Gastrocnemius medialis (tissue), 4 donors: ENCODE measurements around the gene KCNC1. TPM values are rescaled to one million over a fixed set of nuclear protein-coding genes. Genes with fewer than 3 reads are reported as not detected.

ENCODE experiments used
- ATAC-seq, 2 donors: fragments of 150-250 bp; one replicate each; pipeline ENCODE4 v1.9.1; 2016
- DNase-seq, 2 donors: peaks; one replicate each; pipeline ENCODE4 v3.0.0-alpha.2; 2019
- H3K27ac ChIP-seq, 4 donors: fragments of 200-600 bp; sonication (generic); 1 replicate in 1 of 4; 2 replicates in 3 of 4; pipeline ENCODE4 v1.5.1; 2016 to 2018; ENCODE audit warnings: mild to moderate bottlenecking in 2 of 4, moderate library complexity in 1 of 4
- H3K27me3 ChIP-seq, 3 donors: fragments of 200-600 bp; sonication (generic) in 2 of 3; 1 replicate in 1 of 3; 2 replicates in 2 of 3; pipeline versions ENCODE4 v1.5.1 to v1.6.0; 2016 to 2019; ENCODE audit warnings: mild to moderate bottlenecking in 1 of 3, moderate library complexity in 1 of 3
- H3K36me3 ChIP-seq, 2 donors: fragments of 200-600 bp; sonication (generic) in 1 of 2; one replicate each; pipeline ENCODE4 v1.5.1; 2017 to 2018
- H3K4me1 ChIP-seq, 2 donors: fragments of 200-600 bp; sonication (generic) in 1 of 2; one replicate each; pipeline ENCODE4 v1.5.1; 2016 to 2017; ENCODE audit warnings: mild to moderate bottlenecking in 2 of 2
- H3K4me3 ChIP-seq, 4 donors: fragments of 200-600 bp; sonication (generic) in 3 of 4; 1 replicate in 1 of 4; 2 replicates in 3 of 4; pipeline ENCODE4 v1.5.1; 2016 to 2019; ENCODE audit warnings: mild to moderate bottlenecking in 2 of 4
- H3K9me3 ChIP-seq, 3 donors: fragments of 200-600 bp; sonication (generic) in 2 of 3; 1 replicate in 1 of 3; 2 replicates in 2 of 3; pipeline ENCODE4 v1.5.1; 2016 to 2019
- POLR2A ChIP-seq, 2 donors: fragments of 450-650 bp; IDR thresholded peaks; one replicate each; pipeline ENCODE4 v1.6.1; 2017; ENCODE audit warnings: antibody characterized with exemption in 2 of 2, mild to moderate bottlenecking in 2 of 2, moderate library complexity in 2 of 2
- in situ Hi-C, 4 donors: fragments of 200-750 bp; cut with MboI; loops; one replicate each; pipeline versions ENCODE4 v1.15.0 to v1.8.0; 2017; ENCODE audit warnings: low sequenced_read_pairs in 4 of 4
- intact Hi-C: fragments of 100-400 bp; cut with DNase I; formaldehyde crosslinking; loops from one replicate; pipeline ENCODE4 v1.15.1; 2023; ENCODE audit warnings: low total_unique reads
- total RNA-seq, 4 donors: library from RNA; depleted of rRNA; stranded (reverse); fragments of >200 nt; gene quantifications; one replicate each; pipeline versions ENCODE4 v1.1.0 to v1.2.3, GENCODE V29; 2016
- TF ChIP-seq, protein P1 (sequence below), 5 experiments: fragments of 450-650 bp in 3 of 5; fragments of 200-600 bp in 2 of 5; sonication (generic) in 2 of 5; IDR thresholded peaks in 4 of 5; conservative IDR thresholded peaks in 1 of 5; 1 replicate in 4 of 5; 2 replicates in 1 of 5; pipeline ENCODE4 v1.5.1; 2016 to 2019; ENCODE audit warnings: antibody characterized with exemption in 5 of 5, mild to moderate bottlenecking in 3 of 5, moderate library complexity in 3 of 5

Gene KCNC1
- total RNA-seq, 4 donors from 2014 or later, result 0.03 to 0.53 (median 0.15) TPM

DNA sequence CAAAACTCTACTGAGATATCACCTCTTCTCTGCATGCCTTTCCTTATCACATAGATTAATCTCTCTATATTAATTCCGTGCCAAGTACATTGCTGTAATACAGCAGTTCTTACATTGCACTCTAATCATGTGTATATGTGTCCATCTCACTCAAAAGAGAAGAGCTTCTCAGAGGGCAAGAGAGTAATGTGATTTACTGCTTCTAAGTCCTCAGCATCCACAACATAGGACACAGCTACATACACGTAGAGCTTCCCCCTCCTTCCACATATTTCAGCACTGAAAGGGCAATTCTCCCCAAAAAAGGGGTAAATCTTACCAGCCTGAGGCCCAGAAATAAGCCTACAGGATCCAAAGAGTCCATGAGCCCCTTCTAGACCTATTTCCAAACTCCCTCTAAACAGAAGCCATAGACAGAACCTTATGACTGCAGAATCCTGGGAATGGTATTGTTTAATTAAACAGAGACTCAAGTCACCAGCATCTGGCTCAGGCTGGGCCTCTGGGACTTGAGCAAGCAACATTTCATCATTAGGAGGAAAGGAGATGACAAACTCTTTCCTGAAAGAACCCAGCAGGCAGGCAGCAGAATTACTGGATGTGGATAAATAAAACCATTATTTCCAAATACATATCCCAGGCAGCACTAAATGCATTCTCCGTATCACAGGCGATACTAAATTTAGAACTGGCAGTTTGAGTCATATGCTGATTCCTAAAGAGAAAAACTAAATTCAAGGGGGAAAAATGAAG lies 87.2 kb downstream of the KCNC1 start:
- DNase-seq (peak in 1 of 2 donors; percentile 35), ATAC-seq (peak; percentile 85 to 88)
- H3K9me3 ChIP-seq, result no peaks in the 10 kb centered on the region
- no peak overlapping the region for H3K4me3 ChIP-seq
- TF ChIP-seq, protein P1, sequence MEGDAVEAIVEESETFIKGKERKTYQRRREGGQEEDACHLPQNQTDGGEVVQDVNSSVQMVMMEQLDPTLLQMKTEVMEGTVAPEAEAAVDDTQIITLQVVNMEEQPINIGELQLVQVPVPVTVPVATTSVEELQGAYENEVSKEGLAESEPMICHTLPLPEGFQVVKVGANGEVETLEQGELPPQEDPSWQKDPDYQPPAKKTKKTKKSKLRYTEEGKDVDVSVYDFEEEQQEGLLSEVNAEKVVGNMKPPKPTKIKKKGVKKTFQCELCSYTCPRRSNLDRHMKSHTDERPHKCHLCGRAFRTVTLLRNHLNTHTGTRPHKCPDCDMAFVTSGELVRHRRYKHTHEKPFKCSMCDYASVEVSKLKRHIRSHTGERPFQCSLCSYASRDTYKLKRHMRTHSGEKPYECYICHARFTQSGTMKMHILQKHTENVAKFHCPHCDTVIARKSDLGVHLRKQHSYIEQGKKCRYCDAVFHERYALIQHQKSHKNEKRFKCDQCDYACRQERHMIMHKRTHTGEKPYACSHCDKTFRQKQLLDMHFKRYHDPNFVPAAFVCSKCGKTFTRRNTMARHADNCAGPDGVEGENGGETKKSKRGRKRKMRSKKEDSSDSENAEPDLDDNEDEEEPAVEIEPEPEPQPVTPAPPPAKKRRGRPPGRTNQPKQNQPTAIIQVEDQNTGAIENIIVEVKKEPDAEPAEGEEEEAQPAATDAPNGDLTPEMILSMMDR (IDR thresholded peaks at IDR 0.05 in 4 of 5, conservative IDR thresholded peaks at IDR 0.05 in 1 of 5), result peak in 1 of 5 experiments; percentile 10
- no peak for TF ChIP-seq POLR2A (IDR thresholded peaks at IDR 0.05)
- in situ Hi-C loops, result no loop called here
- intact Hi-C loops, result no loop called here
- no peaks in the 10 kb centered on the region for H3K36me3 ChIP-seq
- peak overlapping the region; percentile 5 to 73 (median 44) for H3K27ac ChIP-seq
- H3K27me3 ChIP-seq, result no peaks in the 10 kb centered on the region
- peaks cover 17 to 18% of the 10 kb centered on the region in 2 donors for H3K4me1 ChIP-seq

DNA sequence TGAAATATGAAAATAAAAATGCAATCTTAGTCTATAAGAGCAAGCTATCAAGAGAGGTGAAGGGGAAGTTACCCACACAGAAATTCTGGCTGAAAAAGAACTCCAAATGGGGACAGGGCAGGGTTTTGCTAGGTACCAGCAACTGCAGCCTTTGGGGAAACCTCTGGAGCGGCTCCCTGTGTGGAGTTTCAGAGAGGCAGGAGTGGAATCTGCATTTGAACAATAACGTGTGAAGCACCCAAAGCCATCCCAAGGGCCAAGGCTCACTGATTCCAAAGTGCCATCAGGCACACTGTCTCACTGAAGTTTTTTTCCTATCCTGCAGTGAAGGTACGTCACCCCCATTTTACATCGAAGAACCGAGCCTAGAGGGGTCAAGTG lies 87.8 kb downstream of the KCNC1 start:
- intact Hi-C loops, result no loop called here
- in situ Hi-C loops, result no loop called here
- H3K27me3 ChIP-seq, result no peaks in the 10 kb centered on the region
- no peaks in the 10 kb centered on the region for H3K9me3 ChIP-seq
- peak in 1 of 2 donors; percentile 16 for ATAC-seq
- H3K27ac ChIP-seq, result peak overlapping the region; percentile 5 to 73 (median 44)
- H3K4me3 ChIP-seq, result no peak overlapping the region
- peaks cover 17 to 18% of the 10 kb centered on the region in 2 donors for H3K4me1 ChIP-seq
- no peak for DNase-seq
- H3K36me3 ChIP-seq, result no peaks in the 10 kb centered on the region
- TF ChIP-seq, protein P1 (IDR thresholded peaks at IDR 0.05 in 4 of 5, conservative IDR thresholded peaks at IDR 0.05 in 1 of 5), result no peak
- TF ChIP-seq POLR2A (IDR thresholded peaks at IDR 0.05), result no peak

DNA sequence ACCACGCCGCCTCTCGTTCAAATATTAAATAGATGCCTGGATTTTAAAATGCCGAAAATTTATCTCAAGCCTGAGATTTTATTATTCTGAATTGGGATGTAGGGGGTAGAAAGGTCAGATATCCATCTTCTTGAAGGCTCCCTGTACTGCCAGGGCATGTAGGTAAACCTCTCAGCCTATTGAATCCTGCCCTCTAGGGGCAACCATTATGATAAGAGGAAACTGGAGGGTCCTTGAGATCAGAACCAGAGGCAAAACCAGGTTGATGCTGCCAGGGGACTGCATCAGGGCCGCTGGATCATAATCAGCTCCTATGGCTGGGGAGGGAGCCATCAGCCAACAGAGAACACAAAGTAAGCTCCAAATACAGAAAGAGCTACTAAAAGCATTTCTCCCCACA lies 92.4 kb downstream of the KCNC1 start:
- Histone ChIP-seq H3K27me3 (no peaks in the 10 kb centered on the region), H3K9me3 (no peaks in the 10 kb centered on the region), H3K36me3 (no peaks in the 10 kb centered on the region), H3K4me1 (peaks cover 10 to 22% of the 10 kb centered on the region in 2 donors), H3K4me3 (no peak overlapping the region), H3K27ac (no peak overlapping the region)
- ATAC-seq (no peak), DNase-seq (no peak)
- intact Hi-C loops, result no loop called here
- TF ChIP-seq, protein P1 (IDR thresholded peaks at IDR 0.05 in 4 of 5, conservative IDR thresholded peaks at IDR 0.05 in 1 of 5), result peak in 2 of 5 experiments; percentile 14 to 38
- TF ChIP-seq POLR2A (IDR thresholded peaks at IDR 0.05), result no peak
- in situ Hi-C loops, result loop anchor here in 1 of 4 donors (25.0 kb wide), 1 partner anchor 415 kb away; no protein-coding TSS in a partner anchor

DNA sequence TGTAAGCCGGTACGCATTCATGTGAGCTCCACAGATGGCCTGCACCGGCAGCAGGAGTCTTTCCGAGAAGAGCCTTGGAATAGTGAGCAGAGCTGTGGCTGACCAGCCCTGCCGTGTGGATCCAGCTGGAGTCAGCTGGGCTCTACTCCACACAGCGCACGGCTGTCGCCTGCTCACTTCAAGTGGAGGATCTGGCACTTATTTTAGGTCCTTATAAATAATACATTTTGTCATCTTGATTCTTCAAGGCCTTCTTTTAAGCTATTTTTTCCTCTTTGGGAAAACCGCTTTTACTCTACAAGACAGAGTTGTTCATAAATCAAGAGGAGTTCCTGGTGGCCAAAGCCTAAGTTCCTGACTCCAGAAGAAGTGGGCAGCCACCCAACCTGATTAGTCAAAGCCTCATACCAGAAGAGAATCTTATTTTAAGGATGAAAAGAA lies 93.8 kb downstream of the KCNC1 start:
- in situ Hi-C loops, result loop anchor here in 1 of 4 donors (25.0 kb wide), 1 partner anchor 416 kb away; no protein-coding TSS in a partner anchor
- Histone ChIP-seq H3K4me1 (peaks cover 0 to 13% of the 10 kb centered on the region in 2 donors), H3K27ac (peak overlapping the region in 3 of 4 donors; percentile 4 to 52 (median 34)), H3K27me3 (no peaks in the 10 kb centered on the region), H3K4me3 (no peak overlapping the region), H3K36me3 (no peaks in the 10 kb centered on the region), H3K9me3 (no peaks in the 10 kb centered on the region)
- TF ChIP-seq, protein P1 (IDR thresholded peaks at IDR 0.05 in 4 of 5, conservative IDR thresholded peaks at IDR 0.05 in 1 of 5), result no peak
- TF ChIP-seq POLR2A (IDR thresholded peaks at IDR 0.05), result no peak
- DNase-seq (no peak), ATAC-seq (no peak)
- intact Hi-C loops, result no loop called here
